K562 (cell line): ENCODE data around the gene GRIK1. TPM values are rescaled to one million over a fixed set of nuclear protein-coding genes. Genes with fewer than 3 reads are reported as not detected.

Experiments used
- CEBPG ChIP-seq, 3 experiments: fragments of 200-800 bp in 1 of 3; sonication (Bioruptor generic) in 1 of 3; sonication (generic) in 1 of 3; formaldehyde crosslinking in 1 of 3; IDR thresholded peaks in 2 of 3; conservative IDR thresholded peaks in 1 of 3; 2 replicates each; pipeline versions ENCODE4 v1.6.1 to v1.8.0; 2016 to 2022; ENCODE audit warnings: missing compliant biosample characterization in 2 of 3, missing genetic modification characterization in 2 of 3, mild to moderate bottlenecking in 1 of 3, missing genetic modification reagents in 1 of 3
- DIDO1 ChIP-seq: fragments of 450-650 bp; IDR thresholded peaks from 2 replicates; pipeline ENCODE4 v1.6.1; 2016; ENCODE audit warnings: low read depth, missing biosample characterization, missing genetic modification characterization
- ILF3 ChIP-seq: fragments of 450-650 bp; IDR thresholded peaks from 2 replicates; pipeline ENCODE4 v1.6.1; 2018; ENCODE audit warnings: antibody characterized with exemption, mild to moderate bottlenecking, moderate library complexity, borderline replicate concordance
- MYC ChIP-seq, 2 experiments: fragments of 250-450 bp in 1 of 2; sonication (Bioruptor Pico) in 1 of 2; IDR thresholded peaks; 2 replicates each; pipeline versions ENCODE4 v1.5.1 to v1.6.1; 2012 to 2021; ENCODE audit warnings: low read depth in 2 of 2, borderline replicate concordance in 1 of 2, improper control_type of control experiment in 1 of 2, low read length in 1 of 2, mild to moderate bottlenecking in 1 of 2, moderate library complexity in 1 of 2
- PPARD ChIP-seq: fragments of 250-450 bp; sonication (Bioruptor Pico); IDR thresholded peaks from 2 replicates; pipeline ENCODE4 v1.8.0; 2022; ENCODE audit warnings: inconsistent platforms, mild to moderate bottlenecking, moderate library complexity
- RBM34 ChIP-seq: fragments of 200-400 bp; formaldehyde crosslinking; IDR thresholded peaks from 2 replicates; pipeline ENCODE4 v1.6.1; 2018; ENCODE audit warnings: low read length, borderline replicate concordance; ENCODE audit not compliant: insufficient read depth
- TAF7 ChIP-seq: fragments of 450-650 bp; IDR thresholded peaks from 2 replicates; pipeline ENCODE4 v1.6.1; 2016; ENCODE audit warnings: missing genetic modification characterization, missing compliant biosample characterization
- VEZF1 ChIP-seq: fragments of 200-800 bp; sonication (Bioruptor generic); IDR thresholded peaks from 2 replicates; pipeline ENCODE4 v1.6.1; 2017; ENCODE audit warnings: missing genetic modification characterization, missing compliant biosample characterization
- ZBTB34 ChIP-seq: fragments of 250-450 bp; sonication (Bioruptor Pico); IDR thresholded peaks from 2 replicates; pipeline ENCODE4 v1.8.0; 2021; ENCODE audit warnings: mild to moderate bottlenecking, moderate library complexity
- ZNF175 ChIP-seq: fragments of 200-800 bp; sonication (Bioruptor generic); IDR thresholded peaks from 2 replicates; pipeline ENCODE4 v1.6.1; 2016; ENCODE audit warnings: low read depth, mild to moderate bottlenecking, missing genetic modification characterization, missing compliant biosample characterization
- ZNF197 ChIP-seq: fragments of 200-800 bp; sonication (Bioruptor generic); IDR thresholded peaks from 2 replicates; pipeline ENCODE4 v1.6.1; 2016; ENCODE audit warnings: low read depth, missing genetic modification characterization, missing compliant biosample characterization
- ZNF507 ChIP-seq: conservative IDR thresholded peaks from 2 replicates; pipeline ENCODE4 v1.6.1; 2017; ENCODE audit warnings: missing genetic modification characterization, missing compliant biosample characterization
- ZNF589 ChIP-seq: fragments of 200-800 bp; sonication (Bioruptor generic); IDR thresholded peaks from 2 replicates; pipeline ENCODE4 v1.6.1; 2016; ENCODE audit warnings: low read depth, missing genetic modification characterization, missing compliant biosample characterization
- ZNF76 ChIP-seq: fragments of 250-450 bp; sonication (Bioruptor Pico); IDR thresholded peaks from 2 replicates; pipeline ENCODE4 v1.4.0; 2020; ENCODE audit warnings: mild to moderate bottlenecking, moderate library complexity, borderline replicate concordance
- ZZZ3 ChIP-seq: fragments of 450-650 bp; IDR thresholded peaks from 2 replicates; pipeline ENCODE4 v1.6.1; 2016; ENCODE audit warnings: antibody characterized with exemption, mild to moderate bottlenecking, moderate library complexity
- polyA plus RNA-seq, 8 experiments: library from polyadenylated mRNA; depleted of rRNA in 4 of 8; stranded (reverse) in 5 of 8; unstranded in 3 of 8; fragments of >200 nt; fragmentation: Nextera tagmentation in 2 of 8; fragmentation: Illumina TruSeq in 1 of 8; extraction: Ambion mirVana in 2 of 8; extraction: Trizol in 1 of 8; gene quantifications; 2 replicates each; pipeline versions ENCODE4 v1.2.1 to v1.2.3, GENCODE V29; 2011 to 2014; ENCODE audit warnings: inconsistent platforms in 1 of 8, missing spikeins in 1 of 8
- total RNA-seq, 7 experiments: library from RNA; depleted of rRNA in 6 of 7; stranded (reverse); fragments of >200 nt in 6 of 7; fragmentation: Illumina TruSeq in 2 of 7; extraction: Trizol in 2 of 7; gene quantifications; 2 replicates each; pipeline versions ENCODE4 v1.2.1 to v1.2.3, GENCODE V29; 2011 to 2021; ENCODE audit warnings: low replicate concordance in 1 of 7

The GRIK1 gene
- total and polyA plus RNA-seq, 9 of the 15 experiments (the other 6 are each of a cell fraction or from before 2014, with no cell fraction given): 0.17 to 2.8 (median 0.53) TPM

GRCh38 chr21:29648710-29649240, 291.0 kb downstream of the GRIK1 start (continued):
- TF ChIP-seq ZNF175 (CRISPR knock-in tag) (peak; percentile 88; the same call in 1 of the 2 replicates), ZNF589 (CRISPR knock-in tag) (no peak), VEZF1 (CRISPR knock-in tag) (no peak), ILF3 (no peak), MYC (IDR thresholded peaks at IDR 0.05; ENCODE audit: low read depth, low read length) (no peak), MYC (CRISPR knock-in tag; IDR thresholded peaks at IDR 0.05; ENCODE audit: borderline replicate concordance, low read depth) (peak; percentile 65; the same call in 1 of the 2 replicates), PPARD (CRISPR knock-in tag) (no peak), DIDO1 (tag) (no peak), ZBTB34 (no peak), CEBPG (CRISPR knock-in tag; IDR thresholded peaks at IDR 0.05) (no peak), CEBPG (tag; conservative IDR thresholded peaks at IDR 0.05 in 1 of 2, IDR thresholded peaks at IDR 0.05 in 1 of 2) (no peak), TAF7 (tag) (no peak), ZNF507 (tag) (no peak), ZZZ3 (no peak), RBM34 (no peak), ZNF197 (CRISPR knock-in tag) (no peak; the same call in 1 of the 2 replicates), ZNF76 (CRISPR knock-in tag) (0 out of 2 replicates have a peak, but pooled peaks have one; percentile 53)
